GM12801 (cell line): Measurements from ENCODE around the gene COA7.

ENCODE experiments used
- TF ChIP-seq, protein P1 (sequence below): IDR thresholded peaks from one replicate; pipeline ENCODE4 v1.5.1; 2011; ENCODE audit warnings: control low read depth; ENCODE audit not compliant: insufficient read length; ENCODE audit errors: extremely low read depth

The COA7 gene

DNA sequence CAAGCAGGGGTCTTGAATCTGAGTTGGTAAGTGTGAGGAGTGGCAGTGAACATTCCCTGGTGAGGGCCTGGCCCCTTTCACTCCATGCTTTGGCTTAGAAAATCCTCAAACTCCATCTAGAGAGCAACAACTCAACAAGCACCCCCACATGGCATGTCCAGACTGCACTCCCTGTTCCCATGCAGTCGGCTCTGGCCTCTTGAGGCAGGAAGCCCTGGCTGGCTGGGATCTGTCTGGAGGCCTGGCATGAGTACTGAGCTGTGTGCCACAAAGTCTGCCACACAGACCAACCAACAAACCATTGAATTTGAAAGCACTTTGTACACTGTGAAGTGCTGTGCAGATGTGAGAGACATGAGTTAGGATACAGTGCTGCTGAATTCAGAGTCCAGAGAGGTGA, 25.2 kb downstream of the COA7 start:
- TF ChIP-seq, protein P1, sequence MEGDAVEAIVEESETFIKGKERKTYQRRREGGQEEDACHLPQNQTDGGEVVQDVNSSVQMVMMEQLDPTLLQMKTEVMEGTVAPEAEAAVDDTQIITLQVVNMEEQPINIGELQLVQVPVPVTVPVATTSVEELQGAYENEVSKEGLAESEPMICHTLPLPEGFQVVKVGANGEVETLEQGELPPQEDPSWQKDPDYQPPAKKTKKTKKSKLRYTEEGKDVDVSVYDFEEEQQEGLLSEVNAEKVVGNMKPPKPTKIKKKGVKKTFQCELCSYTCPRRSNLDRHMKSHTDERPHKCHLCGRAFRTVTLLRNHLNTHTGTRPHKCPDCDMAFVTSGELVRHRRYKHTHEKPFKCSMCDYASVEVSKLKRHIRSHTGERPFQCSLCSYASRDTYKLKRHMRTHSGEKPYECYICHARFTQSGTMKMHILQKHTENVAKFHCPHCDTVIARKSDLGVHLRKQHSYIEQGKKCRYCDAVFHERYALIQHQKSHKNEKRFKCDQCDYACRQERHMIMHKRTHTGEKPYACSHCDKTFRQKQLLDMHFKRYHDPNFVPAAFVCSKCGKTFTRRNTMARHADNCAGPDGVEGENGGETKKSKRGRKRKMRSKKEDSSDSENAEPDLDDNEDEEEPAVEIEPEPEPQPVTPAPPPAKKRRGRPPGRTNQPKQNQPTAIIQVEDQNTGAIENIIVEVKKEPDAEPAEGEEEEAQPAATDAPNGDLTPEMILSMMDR, result no peak

- TF ChIP-seq, protein P1, result no peak
Observed at GRCh38 chr1:52670604-52671003, 27.5 kb downstream of the COA7 start.

GRCh38 chr1:52669696-52670095, 28.5 kb downstream of the COA7 start:
- TF ChIP-seq, protein P1, result no peak

- TF ChIP-seq, protein P1, result no peak
Observed at GRCh38 chr1:52668711-52669110, 29.4 kb downstream of the COA7 start.

DNA sequence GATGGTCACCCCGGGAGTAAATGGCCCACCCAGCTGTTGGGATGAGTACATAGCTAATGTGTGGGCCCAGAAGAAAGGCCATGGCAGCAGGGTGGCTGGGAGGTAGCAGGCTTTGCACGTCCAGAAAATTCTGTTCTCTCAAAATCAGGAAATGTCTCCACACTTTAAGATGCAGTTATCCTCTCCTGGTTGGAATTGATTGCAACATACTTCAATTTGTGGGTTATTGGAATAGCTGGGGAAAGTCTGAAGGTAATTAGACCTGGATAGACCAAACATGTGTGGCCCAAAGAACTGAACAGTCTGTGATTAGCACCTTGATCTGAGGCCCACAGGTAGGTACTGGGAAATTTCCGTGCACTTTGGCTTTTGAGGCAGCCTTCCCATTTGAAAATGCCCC, 30.2 kb downstream of the COA7 start:
- TF ChIP-seq, protein P1, result no peak

DNA sequence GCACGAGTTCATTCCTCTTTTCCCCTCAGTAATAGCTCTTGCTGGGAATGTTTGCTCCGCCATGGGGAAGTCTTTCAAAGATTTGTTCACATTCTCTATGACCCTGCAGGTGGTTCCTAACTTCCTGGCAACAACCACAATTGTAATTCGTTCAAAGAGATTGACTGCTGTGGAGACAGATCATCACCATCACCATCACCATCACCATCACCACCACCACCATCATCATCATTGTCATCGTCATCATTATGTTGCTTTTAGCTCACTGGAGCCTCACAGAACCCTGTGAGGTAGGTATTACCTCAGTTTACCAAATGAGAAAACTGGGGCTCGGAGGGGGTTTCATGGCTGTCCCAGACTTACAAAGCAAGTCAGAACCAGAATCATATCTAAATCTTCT, 30.9 kb downstream of the COA7 start:
- TF ChIP-seq, protein P1, result no peak

GRCh38 chr1:52665006-52665941, 32.9 kb downstream of the COA7 start:
- TF ChIP-seq, protein P1, result no peak
